SK-N-SH treated with all-trans-retinoic acid at 6 μM for 48 hours (cell line): Measurements from ENCODE around the gene UBE2V1.

Experiments
- TCF4 ChIP-seq: fragments of 250-450 bp; sonication (Bioruptor Pico); IDR thresholded peaks from 2 replicates; pipeline ENCODE4 v1.8.0; 2021; ENCODE audit warnings: mild to moderate bottlenecking, moderate library complexity, borderline replicate concordance
- ZFP30 ChIP-seq: fragments of 450-650 bp; formaldehyde crosslinking; IDR thresholded peaks from 2 replicates; pipeline ENCODE4 v1.5.0; 2022; ENCODE audit warnings: mild to moderate bottlenecking, moderate library complexity

- TF ChIP-seq ZFP30 (no peak), TCF4 (no peak)
Observed at GRCh38 chr20:50130995-50131394, 18.0 kb upstream of the UBE2V1 start.
